ENCODE results near the gene SHMT2.

DNA sequence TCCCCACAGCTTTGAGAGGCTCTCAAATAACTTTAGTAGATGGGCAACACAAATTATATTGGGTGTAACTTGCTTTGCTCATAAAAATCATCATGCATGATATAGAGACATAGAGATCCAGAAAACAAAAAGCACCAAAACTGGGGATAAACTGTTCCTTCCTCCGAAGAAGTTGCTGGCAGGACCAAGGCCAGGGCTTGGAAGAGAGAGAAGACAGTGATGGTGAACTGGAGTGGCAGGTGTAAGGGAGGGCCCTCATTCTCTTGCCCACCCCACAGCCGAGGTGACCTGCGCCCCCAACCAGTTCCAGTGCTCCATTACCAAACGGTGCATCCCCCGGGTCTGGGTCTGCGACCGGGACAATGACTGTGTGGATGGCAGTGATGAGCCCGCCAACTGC, 28.3 kb upstream of the SHMT2 start:
- no peak for TF ChIP-seq POLR2A (IDR thresholded peaks at IDR 0.05)
- TF ChIP-seq CTCF (IDR thresholded peaks at IDR 0.05 in 4 of 5, conservative IDR thresholded peaks at IDR 0.05 in 1 of 5): no peak

Data from gastrocnemius medialis (tissue), 4 donors.